ENCODE results near the gene PCDHGA1.
A peak's percentile ranks its signal among the peaks of the same experiment; 100 is the strongest.

PCDHGA1 gene

GRCh38 chr5:141441571-141442170, 111.4 kb downstream of the PCDHGA1 start:
- Histone ChIP-seq H3K4me2 (no peak overlapping the region), H3K9me3 (peaks cover 40% of the 10 kb centered on the region), H3K4me1 (no peaks in the 10 kb centered on the region), H3K36me3 (peaks cover 20% of the 10 kb centered on the region), H4K20me1 (no peaks in the 10 kb centered on the region), H3K27ac (no peak overlapping the region), H3K9ac (no peak overlapping the region), H3K27me3 (no peaks in the 10 kb centered on the region), H3K4me3 (no peak overlapping the region)
- TF ChIP-seq Cebpa-rat (IDR thresholded peaks at IDR 0.05): no peak

GRCh38 chr5:141465351-141465750, 135.0 kb downstream of the PCDHGA1 start:
- H3K9ac ChIP-seq: no peak overlapping the region
- TF ChIP-seq Cebpa-rat (IDR thresholded peaks at IDR 0.05): no peak
- H3K9me3 ChIP-seq: no peaks in the 10 kb centered on the region
- H3K4me3 ChIP-seq: no peak overlapping the region
- H3K4me1 ChIP-seq: no peaks in the 10 kb centered on the region
- no peak overlapping the region for H3K27ac ChIP-seq
- H3K27me3 ChIP-seq: no peaks in the 10 kb centered on the region
- H3K4me2 ChIP-seq: no peak overlapping the region
- H3K36me3 ChIP-seq: no peaks in the 10 kb centered on the region
- H4K20me1 ChIP-seq: no peaks in the 10 kb centered on the region

- peak within 1 kb of the TSS; percentile 84 for H3K4me2 ChIP-seq
- no peaks in the 10 kb centered on the region for H3K36me3 ChIP-seq
- peaks cover 19% of the 10 kb centered on the region for H4K20me1 ChIP-seq
- peaks cover 41% of the 10 kb centered on the region for H3K4me1 ChIP-seq
- peak within 1 kb of the TSS; percentile 61 for H3K27ac ChIP-seq
- H3K9ac ChIP-seq: peak within 1 kb of the TSS; percentile 81
- no peak for TF ChIP-seq Cebpa-rat (IDR thresholded peaks at IDR 0.05)
- H3K27me3 ChIP-seq: peaks cover 28% of the 10 kb centered on the region
- no peaks in the 10 kb centered on the region for H3K9me3 ChIP-seq
- peak within 1 kb of the TSS; percentile 79 for H3K4me3 ChIP-seq
Measured at GRCh38 chr5:141475625-141476131, 145.4 kb downstream of the PCDHGA1 start, which contains the start of gene PCDHGC3. Gene PCDHGC3, plus strand, starts transcription at chr5:141475966. Its CDS starts 151 bp downstream, at chr5:141476117.

- H3K4me2 ChIP-seq: peak overlapping the region; percentile 84
- H3K9me3 ChIP-seq: no peaks in the 10 kb centered on the region
- H3K27me3 ChIP-seq: peaks cover 28% of the 10 kb centered on the region
- H4K20me1 ChIP-seq: peaks cover 19% of the 10 kb centered on the region
- H3K9ac ChIP-seq: peak overlapping the region; percentile 81
- peak overlapping the region; percentile 79 for H3K4me3 ChIP-seq
- H3K27ac ChIP-seq: peak overlapping the region; percentile 61
- H3K4me1 ChIP-seq: peaks cover 47% of the 10 kb centered on the region
- TF ChIP-seq Cebpa-rat (IDR thresholded peaks at IDR 0.05): no peak
- peaks cover under 1% of the 10 kb centered on the region; the same call in 1 of the 2 replicates for H3K36me3 ChIP-seq
Measured at GRCh38 chr5:141476132-141476911, 146.0 kb downstream of the PCDHGA1 start.

- Histone ChIP-seq H3K4me3 (peak overlapping the region; percentile 79), H3K27me3 (peaks cover 28% of the 10 kb centered on the region), H3K4me1 (peaks cover 51% of the 10 kb centered on the region), H3K4me2 (peak overlapping the region; percentile 84), H3K9me3 (no peaks in the 10 kb centered on the region), H3K36me3 (peaks cover 4% of the 10 kb centered on the region; the same call in 1 of the 2 replicates), H3K9ac (peak overlapping the region; percentile 81), H3K27ac (no peak overlapping the region), H4K20me1 (peaks cover 19% of the 10 kb centered on the region)
- TF ChIP-seq Cebpa-rat (IDR thresholded peaks at IDR 0.05): no peak
Measured at GRCh38 chr5:141477044-141477575, 146.8 kb downstream of the PCDHGA1 start.

- no peak for TF ChIP-seq Cebpa-rat (IDR thresholded peaks at IDR 0.05)
- Histone ChIP-seq H3K36me3 (peaks cover 4% of the 10 kb centered on the region; the same call in 1 of the 2 replicates), H4K20me1 (peaks cover 19% of the 10 kb centered on the region), H3K4me1 (peaks cover 51% of the 10 kb centered on the region), H3K9ac (no peak overlapping the region; the same call in 1 of the 2 replicates), H3K27me3 (peaks cover 28% of the 10 kb centered on the region), H3K4me3 (peak overlapping the region; percentile 79), H3K4me2 (peak overlapping the region; percentile 84), H3K27ac (no peak overlapping the region), H3K9me3 (no peaks in the 10 kb centered on the region)
Measured at GRCh38 chr5:141477815-141478214, 147.5 kb downstream of the PCDHGA1 start.

GRCh38 chr5:141478321-141478945, 148.1 kb downstream of the PCDHGA1 start:
- peaks cover 19% of the 10 kb centered on the region for H4K20me1 ChIP-seq
- peak overlapping the region; percentile 79 for H3K4me3 ChIP-seq
- no peak overlapping the region for H3K27ac ChIP-seq
- TF ChIP-seq Cebpa-rat (IDR thresholded peaks at IDR 0.05): no peak
- peaks cover 28% of the 10 kb centered on the region for H3K27me3 ChIP-seq
- H3K9ac ChIP-seq: 0 out of 2 replicates have a peak overlapping the region, but pooled peaks have one; percentile 33
- peaks cover 4% of the 10 kb centered on the region; the same call in 1 of the 2 replicates for H3K36me3 ChIP-seq
- no peaks in the 10 kb centered on the region for H3K9me3 ChIP-seq
- H3K4me2 ChIP-seq: peak overlapping the region; percentile 84
- H3K4me1 ChIP-seq: peaks cover 57% of the 10 kb centered on the region

- peak overlapping the region; percentile 84 for H3K4me2 ChIP-seq
Measured at GRCh38 chr5:141479776-141480175, 149.5 kb downstream of the PCDHGA1 start.

GRCh38 chr5:141483902-141484301, 153.6 kb downstream of the PCDHGA1 start:
- peaks cover 11% of the 10 kb centered on the region for H4K20me1 ChIP-seq
- no peak overlapping the region for H3K27ac ChIP-seq
- peaks cover 86% of the 10 kb centered on the region for H3K4me1 ChIP-seq
- H3K27me3 ChIP-seq: no peaks in the 10 kb centered on the region
- H3K4me3 ChIP-seq: 0 out of 2 replicates have a peak overlapping the region, but pooled peaks have one; percentile 71
- H3K4me2 ChIP-seq: peak overlapping the region; percentile 96
- no peak for TF ChIP-seq Cebpa-rat (IDR thresholded peaks at IDR 0.05)
- H3K36me3 ChIP-seq: peaks cover 28% of the 10 kb centered on the region
- no peak overlapping the region for H3K9ac ChIP-seq
- 0 out of 2 replicates have a peak, but pooled peaks cover 8% of the 10 kb centered on the region for H3K9me3 ChIP-seq

More at GRCh38 chr5:141479776-141480175, 149.5 kb downstream of the PCDHGA1 start:
- Histone ChIP-seq H3K4me1 (peaks cover 69% of the 10 kb centered on the region), H3K9ac (no peak overlapping the region), H3K9me3 (no peaks in the 10 kb centered on the region), H3K27me3 (peaks cover 28% of the 10 kb centered on the region), H3K36me3 (peaks cover 4% of the 10 kb centered on the region; the same call in 1 of the 2 replicates), H3K27ac (no peak overlapping the region), H3K4me3 (no peak overlapping the region), H4K20me1 (peaks cover 19% of the 10 kb centered on the region)
- no peak for TF ChIP-seq Cebpa-rat (IDR thresholded peaks at IDR 0.05)

All from BLaER1 (cell line).